Activated CD8-positive, alpha-beta T cell treated with anti-CD3 and anti-CD28 coated beads for 36 hours (primary cell): ENCODE measurements around the gene JMJD4. TPM values are rescaled to one million over a fixed set of nuclear protein-coding genes. Genes with fewer than 3 reads are reported as not detected.

Source experiments
- ATAC-seq: fragments of 200-7000 bp; cut with Tn5 transposase; one replicate; pipeline ENCODE4 v1.10.0; 2021; ENCODE audit warnings: mild to moderate bottlenecking, moderate library complexity
- CTCF ChIA-PET: fragments of 350-600 bp; sonication (Branson Sonifier 250); formaldehyde crosslinking; loops from one replicate; lab custom pipeline; 2021; ENCODE audit warnings: antibody characterized with exemption; lab: Charles Lee
- POLR2A ChIA-PET: fragments of 350-600 bp; sonication (Branson Sonifier 250); formaldehyde crosslinking; loops from one replicate; lab custom pipeline; 2021; ENCODE audit warnings: antibody characterized with exemption; lab: Charles Lee
- DNase-seq: peaks from one replicate; pipeline ENCODE4 v3.0.0-alpha.2; 2020
- H3K27ac Mint-ChIP-seq: one replicate; pipeline ENCODE4 v1.8.0; 2021; ENCODE audit warnings: mild to moderate bottlenecking, mixed read lengths
- H3K27me3 Mint-ChIP-seq: one replicate; pipeline ENCODE4 v1.8.0; 2021; ENCODE audit warnings: mixed read lengths
- H3K36me3 Mint-ChIP-seq: one replicate; pipeline ENCODE4 v1.8.0; 2021; ENCODE audit warnings: low read depth, mixed read lengths
- H3K4me1 Mint-ChIP-seq: one replicate; pipeline ENCODE4 v1.8.0; 2021; ENCODE audit warnings: low read depth, mixed read lengths
- H3K4me3 Mint-ChIP-seq: one replicate; pipeline ENCODE4 v1.8.0; 2021; ENCODE audit warnings: mild to moderate bottlenecking, moderate library complexity, mixed read lengths
- H3K9me3 Mint-ChIP-seq: one replicate; pipeline ENCODE4 v1.8.0; 2021; ENCODE audit warnings: mixed read lengths
- intact Hi-C: fragments of 100-400 bp; cut with micrococcal nuclease; formaldehyde crosslinking; loops from one replicate; pipeline ENCODE4 v1.10.0; 2022
- total RNA-seq, 2 experiments: library from RNA; stranded (reverse); gene quantifications; one replicate each; pipeline ENCODE4 v1.2.3, GENCODE V29; 2021
- TF ChIP-seq, protein P1 (sequence below): fragments of 200-600 bp; IDR thresholded peaks from one replicate; pipeline ENCODE4 v1.8.0; 2022; ENCODE audit warnings: antibody characterized with exemption, mild to moderate bottlenecking

JMJD4 gene
- total RNA-seq, 2 experiments from 2014 or later: 16.2 to 17.3 TPM

- Mint-ChIP-seq H3K4me3 (no peak overlapping the region), H3K36me3 (peaks cover 16% of the 10 kb centered on the region), H3K9me3 (no peaks in the 10 kb centered on the region), H3K4me1 (peaks cover 58% of the 10 kb centered on the region), H3K27ac (no peak overlapping the region), H3K27me3 (no peaks in the 10 kb centered on the region)
- DNase-seq: no peak
- no peak for ATAC-seq
- CTCF ChIA-PET: no interaction called here
- intact Hi-C loops: loop anchor here (10.0 kb wide), 1 partner anchor 176 kb away; the partner anchor contains the start of gene WNT9A
- POLR2A ChIA-PET: interaction anchor here (0.6 kb wide), 1 partner anchor 334 kb away, joined by 3 read pairs; the partner anchor contains the start of gene C1orf35
- TF ChIP-seq, protein P1, sequence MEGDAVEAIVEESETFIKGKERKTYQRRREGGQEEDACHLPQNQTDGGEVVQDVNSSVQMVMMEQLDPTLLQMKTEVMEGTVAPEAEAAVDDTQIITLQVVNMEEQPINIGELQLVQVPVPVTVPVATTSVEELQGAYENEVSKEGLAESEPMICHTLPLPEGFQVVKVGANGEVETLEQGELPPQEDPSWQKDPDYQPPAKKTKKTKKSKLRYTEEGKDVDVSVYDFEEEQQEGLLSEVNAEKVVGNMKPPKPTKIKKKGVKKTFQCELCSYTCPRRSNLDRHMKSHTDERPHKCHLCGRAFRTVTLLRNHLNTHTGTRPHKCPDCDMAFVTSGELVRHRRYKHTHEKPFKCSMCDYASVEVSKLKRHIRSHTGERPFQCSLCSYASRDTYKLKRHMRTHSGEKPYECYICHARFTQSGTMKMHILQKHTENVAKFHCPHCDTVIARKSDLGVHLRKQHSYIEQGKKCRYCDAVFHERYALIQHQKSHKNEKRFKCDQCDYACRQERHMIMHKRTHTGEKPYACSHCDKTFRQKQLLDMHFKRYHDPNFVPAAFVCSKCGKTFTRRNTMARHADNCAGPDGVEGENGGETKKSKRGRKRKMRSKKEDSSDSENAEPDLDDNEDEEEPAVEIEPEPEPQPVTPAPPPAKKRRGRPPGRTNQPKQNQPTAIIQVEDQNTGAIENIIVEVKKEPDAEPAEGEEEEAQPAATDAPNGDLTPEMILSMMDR: no peak
These were observed 34.2 kb upstream of the JMJD4 start for GRCh38 chr1:227769047-227769935.

- peaks cover 20% of the 10 kb centered on the region for H3K36me3 Mint-ChIP-seq
- CTCF ChIA-PET: no interaction called here
- H3K4me3 Mint-ChIP-seq: no peak overlapping the region
These were observed 33.5 kb upstream of the JMJD4 start for GRCh38 chr1:227768640-227769039.

DNA sequence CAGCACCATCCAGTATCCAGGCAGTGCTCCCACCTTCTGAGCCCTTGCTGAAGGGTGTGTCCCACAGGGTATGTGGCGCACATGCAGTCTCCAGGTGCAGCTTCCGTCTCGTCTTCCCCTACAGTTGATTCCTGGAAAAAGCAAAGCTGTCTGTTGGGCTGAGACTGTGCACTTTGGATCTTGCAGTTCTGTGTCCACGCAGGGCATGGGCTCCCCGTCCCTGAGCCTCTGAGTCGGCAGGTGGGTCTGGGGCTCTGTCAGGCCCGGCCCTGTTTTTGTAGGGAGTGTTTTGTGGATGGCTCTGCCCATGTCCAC lies 33.0 kb upstream of the JMJD4 start:
- TF ChIP-seq, protein P1: no peak
- H3K9me3 Mint-ChIP-seq: no peaks in the 10 kb centered on the region
- DNase-seq: no peak
- POLR2A ChIA-PET: no interaction called here
- H3K36me3 Mint-ChIP-seq: peaks cover 21% of the 10 kb centered on the region
- H3K4me1 Mint-ChIP-seq: peaks cover 58% of the 10 kb centered on the region
- H3K27me3 Mint-ChIP-seq: no peaks in the 10 kb centered on the region
- CTCF ChIA-PET: no interaction called here
- H3K4me3 Mint-ChIP-seq: no peak overlapping the region
- no peak for ATAC-seq
- intact Hi-C loops: loop anchor here (10.0 kb wide), 1 partner anchor 177 kb away; the partner anchor contains the start of gene WNT9A
- H3K27ac Mint-ChIP-seq: no peak overlapping the region

More at GRCh38 chr1:227768640-227769039, 33.5 kb upstream of the JMJD4 start:
- ATAC-seq (no peak), DNase-seq (no peak)
- POLR2A ChIA-PET: interaction anchor here (0.6 kb wide), 1 partner anchor 335 kb away, joined by 3 read pairs; the partner anchor contains the start of gene C1orf35
- Mint-ChIP-seq H3K27ac (no peak overlapping the region), H3K27me3 (no peaks in the 10 kb centered on the region), H3K9me3 (no peaks in the 10 kb centered on the region), H3K4me1 (peaks cover 58% of the 10 kb centered on the region)
- intact Hi-C loops: loop anchor here (10.0 kb wide), 1 partner anchor 176 kb away; the partner anchor contains the start of gene WNT9A
- TF ChIP-seq, protein P1: no peak

DNA sequence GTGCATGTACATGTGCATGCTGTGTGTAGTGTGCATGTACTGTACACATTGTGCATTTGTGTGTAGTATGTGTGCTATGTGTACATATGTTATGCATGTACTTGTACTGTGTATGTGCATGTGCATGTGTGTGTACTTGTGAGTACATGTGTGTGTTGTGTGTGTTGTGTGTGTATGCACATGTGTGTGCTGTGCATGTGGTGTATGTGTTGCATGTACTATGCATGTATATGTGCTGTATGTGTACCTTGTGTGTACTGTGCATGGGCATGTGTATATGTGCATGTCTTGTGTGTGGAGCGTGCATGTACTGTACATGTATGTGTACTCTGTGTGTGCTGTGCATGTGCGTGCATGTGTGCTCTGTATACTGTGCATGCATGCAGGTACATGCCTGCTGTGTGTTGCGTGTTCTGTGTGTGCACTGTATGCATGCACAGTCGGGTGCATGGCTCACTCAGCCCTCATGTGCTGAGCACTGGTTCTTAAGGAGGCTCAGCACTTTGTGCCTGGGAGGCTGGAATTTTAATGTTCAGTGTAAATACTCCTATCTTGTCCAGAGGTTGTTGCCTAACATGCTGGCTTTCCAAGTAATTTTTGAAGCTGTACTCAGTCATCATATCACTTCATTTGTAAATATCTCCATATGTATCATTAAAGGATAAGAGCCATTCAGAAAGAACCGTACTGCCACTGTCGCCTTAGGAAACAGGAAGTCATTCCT lies 32.5 kb upstream of the JMJD4 start:
- POLR2A ChIA-PET: no interaction called here
- CTCF ChIA-PET: no interaction called here
- DNase-seq: no peak
- Mint-ChIP-seq H3K9me3 (no peaks in the 10 kb centered on the region), H3K27ac (no peak overlapping the region), H3K36me3 (peaks cover 21% of the 10 kb centered on the region), H3K27me3 (no peaks in the 10 kb centered on the region), H3K4me3 (no peak overlapping the region), H3K4me1 (peaks cover 59% of the 10 kb centered on the region)
- TF ChIP-seq, protein P1: no peak
- ATAC-seq: no peak
- intact Hi-C loops: loop anchor here (10.0 kb wide), 1 partner anchor 177 kb away; the partner anchor contains the start of gene WNT9A
